Measurements from ENCODE around the gene MCAT. TPM values are rescaled to one million over a fixed set of nuclear protein-coding genes. Genes with fewer than 3 reads are reported as not detected.
"Not testable (repeated sequence)": the region's sequence is repeated elsewhere in the genome, so short reads cannot be mapped to it uniquely, and the experiment has no call there.

MCAT gene
- total and polyA plus RNA-seq, 2 of the 4 experiments (the other 2 are of a cell fraction) = 7.3 to 19.7 TPM

- H2BK20ac ChIP-seq (ENCODE audit: low read depth, low read length); in situ Hi-C loops (cut with MboI; ENCODE audit: low sequenced_read_pairs); H3K18ac ChIP-seq (ENCODE audit: low read depth, low read length); intact Hi-C loops (cut with micrococcal nuclease); H3K9me3 ChIP-seq (ENCODE audit: control insufficient read depth, insufficient read depth, low read length); H3K36me3 ChIP-seq (ENCODE audit: control insufficient read depth, insufficient read depth, low read length); H3K79me1 ChIP-seq (ENCODE audit: low read depth in 1 of 2, low read length in 2 of 2); BruUV-seq (replicated peaks); H4K20me1 ChIP-seq (ENCODE audit: insufficient read depth, low read length); H2BK5ac ChIP-seq (ENCODE audit: low read depth, low read length, poor library complexity, severe bottlenecking); H2BK120ac ChIP-seq (ENCODE audit: low read depth, low read length); H3K4ac ChIP-seq (ENCODE audit: low read depth, low read length); dilution Hi-C loops (cut with HindIII; ENCODE audit: low sequenced_read_pairs, unreplicated experiment); H3K56ac ChIP-seq (ENCODE audit: extremely low read depth, insufficient read depth, low read length); POLR2A ChIA-PET (ENCODE audit: unreplicated experiment); H2AK9ac ChIP-seq (replicated peaks; ENCODE audit: low read depth, low read length, poor library complexity); H3K4me3 ChIP-seq (ENCODE audit: insufficient read depth, low read depth, low read length); CTCF ChIA-PET; H3K27ac ChIP-seq (ENCODE audit: insufficient read depth, low read length); H3K4me1 ChIP-seq (ENCODE audit: control insufficient read depth, insufficient read depth, low read length); ATAC-seq (ENCODE audit: low read depth); H3K9me1 ChIP-seq (ENCODE audit: insufficient read depth, low read length); DNase-seq; H2AFZ ChIP-seq (replicated peaks; ENCODE audit: low read length, poor library complexity); H3K23ac ChIP-seq (ENCODE audit: low read depth, low read length); H2BK15ac ChIP-seq (ENCODE audit: low read depth, low read length); H4K91ac ChIP-seq (ENCODE audit: insufficient read depth, low read depth, low read length); H3K9ac ChIP-seq (ENCODE audit: low read depth, low read length); H3K14ac ChIP-seq (replicated peaks; ENCODE audit: low read depth, low read length); H4K8ac ChIP-seq (ENCODE audit: low read depth in 2 of 2, low read length in 2 of 2); H3K4me2 ChIP-seq (ENCODE audit: low read depth, low read length); H2AK5ac ChIP-seq (ENCODE audit: low read depth, low read length); H4K5ac ChIP-seq (ENCODE audit: low read depth, low read length): not testable (repeated sequence)
- no CpG with 5 or more reads among the region's 3 CpGs for WGBS, 2 experiments (ENCODE audit: extremely low coverage in 2 of 2, insufficient read length in 1 of 2)
- H3K27me3 ChIP-seq (ENCODE audit: control insufficient read depth, insufficient read depth, low read length) = peaks cover 12% of the 10 kb centered on the region
Measured at GRCh38 chr22:43104950-43105349, 38.2 kb downstream of the MCAT start.

Data from IMR-90 (cell line).